ENCODE measurements around the gene TIMP3.

DNA sequence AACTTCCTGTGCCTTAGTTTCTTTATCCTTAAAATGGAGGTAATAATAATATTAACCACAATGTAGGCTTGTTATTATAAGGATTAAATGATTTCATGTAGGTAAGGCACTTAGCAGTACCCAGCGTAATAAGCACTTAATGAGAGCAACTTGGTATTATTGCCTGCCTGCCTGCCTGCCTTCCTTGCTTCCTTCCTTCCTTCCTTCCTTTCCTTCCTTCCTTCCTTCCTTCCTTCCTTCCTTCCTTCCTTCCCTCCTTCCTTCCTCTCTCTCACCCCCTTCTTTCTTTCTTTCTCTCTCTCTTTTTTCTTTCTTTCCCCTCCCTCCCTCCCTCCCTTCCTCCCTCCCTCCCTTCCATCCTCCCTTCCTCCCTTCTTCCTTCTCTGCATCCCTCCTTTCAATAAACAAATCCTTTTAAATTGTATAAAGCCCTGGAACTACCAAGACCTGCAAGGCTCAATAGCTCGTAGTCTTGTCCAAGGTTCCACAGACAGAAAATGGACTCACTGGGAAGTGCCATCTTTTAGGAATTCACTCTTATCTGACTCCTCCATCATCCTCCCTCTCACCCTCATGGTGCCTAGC, 20.7 kb upstream of the TIMP3 start:
- no peak for TF ChIP-seq POLR2A (IDR thresholded peaks at IDR 0.05)
- TF ChIP-seq, protein P1, sequence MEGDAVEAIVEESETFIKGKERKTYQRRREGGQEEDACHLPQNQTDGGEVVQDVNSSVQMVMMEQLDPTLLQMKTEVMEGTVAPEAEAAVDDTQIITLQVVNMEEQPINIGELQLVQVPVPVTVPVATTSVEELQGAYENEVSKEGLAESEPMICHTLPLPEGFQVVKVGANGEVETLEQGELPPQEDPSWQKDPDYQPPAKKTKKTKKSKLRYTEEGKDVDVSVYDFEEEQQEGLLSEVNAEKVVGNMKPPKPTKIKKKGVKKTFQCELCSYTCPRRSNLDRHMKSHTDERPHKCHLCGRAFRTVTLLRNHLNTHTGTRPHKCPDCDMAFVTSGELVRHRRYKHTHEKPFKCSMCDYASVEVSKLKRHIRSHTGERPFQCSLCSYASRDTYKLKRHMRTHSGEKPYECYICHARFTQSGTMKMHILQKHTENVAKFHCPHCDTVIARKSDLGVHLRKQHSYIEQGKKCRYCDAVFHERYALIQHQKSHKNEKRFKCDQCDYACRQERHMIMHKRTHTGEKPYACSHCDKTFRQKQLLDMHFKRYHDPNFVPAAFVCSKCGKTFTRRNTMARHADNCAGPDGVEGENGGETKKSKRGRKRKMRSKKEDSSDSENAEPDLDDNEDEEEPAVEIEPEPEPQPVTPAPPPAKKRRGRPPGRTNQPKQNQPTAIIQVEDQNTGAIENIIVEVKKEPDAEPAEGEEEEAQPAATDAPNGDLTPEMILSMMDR (IDR thresholded peaks at IDR 0.05), result no peak

Data from heart left ventricle (tissue), 13 donors.